Measurements from ENCODE around the gene RIC8B. TPM values are rescaled to one million over a fixed set of nuclear protein-coding genes. Genes with fewer than 3 reads are reported as not detected.

The RIC8B gene
- polyA plus RNA-seq, 1 donor (not counting 4 experiments of a cell fraction or from before 2014, with no cell fraction given) = 6.8 TPM

DNA sequence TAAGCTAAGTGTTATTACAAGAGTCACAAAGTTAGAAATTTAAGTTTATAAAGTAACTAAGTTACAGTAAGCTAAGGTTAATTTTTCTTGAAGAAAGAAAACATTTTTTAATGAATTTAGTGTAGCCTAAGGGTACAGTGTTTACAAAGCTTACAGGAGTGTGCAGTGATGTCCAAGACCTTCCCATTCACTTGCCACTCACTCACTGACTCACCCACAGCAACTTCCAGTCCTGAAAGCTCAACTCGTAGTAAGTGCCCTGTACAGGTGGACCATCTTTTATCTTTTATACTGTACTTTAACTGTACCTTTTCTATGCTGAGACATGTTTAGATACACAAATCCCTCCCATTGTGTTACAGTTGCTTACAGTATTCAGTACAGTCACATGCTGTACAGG lies 120.3 kb downstream of the RIC8B start:
- no peaks in the 10 kb centered on the region for H3K36me3 ChIP-seq (ENCODE audit: control insufficient read depth in 2 of 2, extremely low read depth in 1 of 2, insufficient read depth in 2 of 2, low read length in 2 of 2)
- no peak overlapping the region for H3K4me3 ChIP-seq (ENCODE audit: control insufficient read depth in 2 of 3, extremely low read depth in 1 of 3, insufficient read depth in 2 of 3, low read depth in 1 of 3, low read length in 3 of 3)
- no peak for FAIRE-seq
- no peaks in the 10 kb centered on the region for H3K9me1 ChIP-seq (ENCODE audit: control insufficient read depth, extremely low read depth, insufficient read depth, low read length)
- TF ChIP-seq CTCF (optimal IDR thresholded peaks at IDR 0.05 in 1 of 3, IDR thresholded peaks at IDR 0.05 in 1 of 3, conservative IDR thresholded peaks at IDR 0.05 in 1 of 3; ENCODE audit: extremely low read depth in 1 of 3, insufficient read depth in 2 of 3, low read length in 3 of 3) (no peak), EZH2 (IDR thresholded peaks at IDR 0.05; ENCODE audit: low read length) (no peak)
- H3K9ac ChIP-seq (ENCODE audit: control insufficient read depth, extremely low read depth, insufficient read depth, low read length) = no peak overlapping the region
- H3K27me3 ChIP-seq (ENCODE audit: control insufficient read depth, extremely low read depth, insufficient read depth, low read length) = no peaks in the 10 kb centered on the region
- no peak for DNase-seq (ENCODE audit: low read depth, low spot score)
- H3K9me3 ChIP-seq (ENCODE audit: control insufficient read depth, low read depth, low read length) = no peaks in the 10 kb centered on the region
- peaks cover 5% of the 10 kb centered on the region for H3K4me1 ChIP-seq (ENCODE audit: control insufficient read depth, extremely low read depth, insufficient read depth, low read length)
- H2AFZ ChIP-seq (ENCODE audit: control insufficient read depth, low read length) = no peak overlapping the region
- H4K20me1 ChIP-seq (ENCODE audit: control insufficient read depth, extremely low read depth, insufficient read depth, low read length) = no peaks in the 10 kb centered on the region
- no peak overlapping the region for H3K27ac ChIP-seq (ENCODE audit: control insufficient read depth, insufficient read depth, low read length)
- H3K4me2 ChIP-seq (ENCODE audit: control insufficient read depth, extremely low read depth, insufficient read depth, low read depth, low read length) = no peak overlapping the region
- dilution Hi-C loops (cut with MboI; ENCODE audit: extremely low pct_ligation_motif_present, low sequenced_read_pairs) = no loop called here
- no peaks in the 10 kb centered on the region for H3K79me2 ChIP-seq (ENCODE audit: control insufficient read depth, insufficient read depth, low read length)

DNA sequence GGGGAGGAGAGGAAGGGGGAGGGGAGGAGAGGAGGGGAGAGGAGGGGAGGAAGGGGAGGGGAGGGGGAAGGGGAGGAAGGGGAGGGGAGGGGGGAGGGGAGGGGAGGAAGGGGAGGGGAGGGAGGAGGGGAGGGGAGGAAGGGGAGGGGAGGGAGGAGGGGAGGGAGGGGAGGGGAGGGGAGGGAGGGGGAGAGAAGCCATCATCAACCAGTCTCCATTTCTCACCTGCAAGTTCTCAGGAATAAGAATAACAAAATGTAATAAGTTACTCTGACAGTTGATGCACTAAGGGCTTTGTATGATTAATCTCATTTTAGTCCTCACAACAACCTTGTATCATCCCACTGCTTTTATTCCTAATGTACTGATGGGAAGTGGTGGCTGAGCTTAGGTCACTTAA lies 122.1 kb downstream of the RIC8B start:
- no peak overlapping the region for H2AFZ ChIP-seq (ENCODE audit: control insufficient read depth, low read length)
- no peaks in the 10 kb centered on the region for H3K9me3 ChIP-seq (ENCODE audit: control insufficient read depth, low read depth, low read length)
- no peaks in the 10 kb centered on the region for H3K9me1 ChIP-seq (ENCODE audit: control insufficient read depth, extremely low read depth, insufficient read depth, low read length)
- H3K4me1 ChIP-seq (ENCODE audit: control insufficient read depth, extremely low read depth, insufficient read depth, low read length) = peaks cover 5% of the 10 kb centered on the region
- H3K4me3 ChIP-seq (ENCODE audit: control insufficient read depth in 2 of 3, extremely low read depth in 1 of 3, insufficient read depth in 2 of 3, low read depth in 1 of 3, low read length in 3 of 3) = no peak overlapping the region
- DNase-seq (ENCODE audit: low read depth, low spot score) = no peak
- no peak for FAIRE-seq
- no peaks in the 10 kb centered on the region for H3K27me3 ChIP-seq (ENCODE audit: control insufficient read depth, extremely low read depth, insufficient read depth, low read length)
- no peak for TF ChIP-seq EZH2 (IDR thresholded peaks at IDR 0.05; ENCODE audit: low read length)
- TF ChIP-seq CTCF (optimal IDR thresholded peaks at IDR 0.05 in 1 of 3, IDR thresholded peaks at IDR 0.05 in 1 of 3, conservative IDR thresholded peaks at IDR 0.05 in 1 of 3; ENCODE audit: extremely low read depth in 1 of 3, insufficient read depth in 2 of 3, low read length in 3 of 3) = no peak
- dilution Hi-C loops (cut with MboI; ENCODE audit: extremely low pct_ligation_motif_present, low sequenced_read_pairs) = no loop called here
- H3K9ac ChIP-seq (ENCODE audit: control insufficient read depth, extremely low read depth, insufficient read depth, low read length) = no peak overlapping the region
- H3K4me2 ChIP-seq (ENCODE audit: control insufficient read depth, extremely low read depth, insufficient read depth, low read depth, low read length) = no peak overlapping the region
- H3K79me2 ChIP-seq (ENCODE audit: control insufficient read depth, insufficient read depth, low read length) = no peaks in the 10 kb centered on the region
- no peak overlapping the region for H3K27ac ChIP-seq (ENCODE audit: control insufficient read depth, insufficient read depth, low read length)
- H4K20me1 ChIP-seq (ENCODE audit: control insufficient read depth, extremely low read depth, insufficient read depth, low read length) = no peaks in the 10 kb centered on the region
- H3K36me3 ChIP-seq (ENCODE audit: control insufficient read depth in 2 of 2, extremely low read depth in 1 of 2, insufficient read depth in 2 of 2, low read length in 2 of 2) = no peaks in the 10 kb centered on the region

Measured in keratinocyte (primary cell).